Esophagus muscularis mucosa (tissue), 4 donors: Measurements from ENCODE around the gene RRAD.

Experiments
- EP300 ChIP-seq: sonication (generic); formaldehyde crosslinking; IDR thresholded peaks from one replicate; pipeline ENCODE4 v1.6.1; 2017; ENCODE audit warnings: antibody characterized with exemption
- POLR2A ChIP-seq: fragments of 450-650 bp; IDR thresholded peaks from one replicate; pipeline ENCODE4 v1.6.1; 2017; ENCODE audit warnings: antibody characterized with exemption, moderate library complexity, mild to moderate bottlenecking, low read depth
- POLR2AphosphoS5 ChIP-seq, 2 donors: sonication (generic); formaldehyde crosslinking; IDR thresholded peaks; one replicate each; pipeline ENCODE4 v1.6.1; 2017; ENCODE audit warnings: antibody characterized with exemption in 2 of 2
- TF ChIP-seq, protein P1 (sequence below), 3 experiments: fragments of 200-600 bp in 2 of 3; fragments of 450-650 bp in 1 of 3; sonication (generic) in 2 of 3; IDR thresholded peaks; one replicate each; pipeline ENCODE4 v1.5.1; 2017 to 2019; ENCODE audit warnings: antibody characterized with exemption in 3 of 3, mild to moderate bottlenecking in 2 of 3, moderate library complexity in 1 of 3

DNA sequence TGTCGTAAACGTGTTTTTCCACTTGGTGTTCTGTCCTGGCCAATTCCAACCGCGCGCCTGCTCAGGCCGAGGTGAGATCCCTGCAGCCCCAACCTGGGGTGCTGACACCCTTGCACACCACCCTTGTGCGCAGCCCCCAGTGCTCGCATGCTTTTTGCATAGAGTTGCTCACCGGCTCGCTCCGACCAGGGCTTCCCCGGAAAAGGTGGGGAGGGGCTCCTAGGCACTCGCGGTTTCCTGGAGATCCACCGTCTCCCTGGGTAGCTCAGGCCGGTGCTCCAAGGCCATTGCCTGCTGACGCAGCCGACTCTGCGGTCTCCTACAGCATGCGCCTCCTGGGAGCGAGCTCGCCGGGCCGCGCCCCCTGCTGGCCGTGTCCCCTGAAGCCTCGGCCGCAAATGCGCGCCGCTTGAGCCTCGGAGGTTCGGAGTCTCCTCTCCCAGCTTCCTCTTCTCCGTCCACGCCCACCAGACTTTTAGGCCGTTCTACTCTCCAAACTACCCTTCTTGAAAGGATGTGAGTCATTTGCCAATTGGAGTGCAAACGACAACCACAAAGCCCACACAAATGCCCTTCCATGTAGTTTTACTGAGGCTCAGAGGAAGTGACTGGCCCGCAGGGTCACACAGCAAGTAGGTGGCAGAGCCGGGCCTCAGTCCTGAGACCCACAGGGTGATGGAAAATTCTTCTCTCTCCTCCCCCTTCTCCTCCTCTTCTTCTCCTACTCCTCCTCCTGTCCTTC, 52.2 kb downstream of the RRAD start:
- TF ChIP-seq POLR2AphosphoS5 (IDR thresholded peaks at IDR 0.05) (peak; percentile 18 to 68), POLR2A (no peak), EP300 (no peak)
- TF ChIP-seq, protein P1, sequence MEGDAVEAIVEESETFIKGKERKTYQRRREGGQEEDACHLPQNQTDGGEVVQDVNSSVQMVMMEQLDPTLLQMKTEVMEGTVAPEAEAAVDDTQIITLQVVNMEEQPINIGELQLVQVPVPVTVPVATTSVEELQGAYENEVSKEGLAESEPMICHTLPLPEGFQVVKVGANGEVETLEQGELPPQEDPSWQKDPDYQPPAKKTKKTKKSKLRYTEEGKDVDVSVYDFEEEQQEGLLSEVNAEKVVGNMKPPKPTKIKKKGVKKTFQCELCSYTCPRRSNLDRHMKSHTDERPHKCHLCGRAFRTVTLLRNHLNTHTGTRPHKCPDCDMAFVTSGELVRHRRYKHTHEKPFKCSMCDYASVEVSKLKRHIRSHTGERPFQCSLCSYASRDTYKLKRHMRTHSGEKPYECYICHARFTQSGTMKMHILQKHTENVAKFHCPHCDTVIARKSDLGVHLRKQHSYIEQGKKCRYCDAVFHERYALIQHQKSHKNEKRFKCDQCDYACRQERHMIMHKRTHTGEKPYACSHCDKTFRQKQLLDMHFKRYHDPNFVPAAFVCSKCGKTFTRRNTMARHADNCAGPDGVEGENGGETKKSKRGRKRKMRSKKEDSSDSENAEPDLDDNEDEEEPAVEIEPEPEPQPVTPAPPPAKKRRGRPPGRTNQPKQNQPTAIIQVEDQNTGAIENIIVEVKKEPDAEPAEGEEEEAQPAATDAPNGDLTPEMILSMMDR (IDR thresholded peaks at IDR 0.05), result peak; percentile 83 to 94 (median 84)
